Hematopoietic multipotent progenitor cell treated with erythropoietin and hydrocortisone succinate and interleukin-3 and kit ligand, for 4 days (in vitro differentiated cells): ENCODE measurements around the gene ZNF17.
"Not testable (repeated sequence)": the region's sequence is repeated elsewhere in the genome, so short reads cannot be mapped to it uniquely, and the experiment has no call there.

Experiments used
- DNase-seq: peaks from one replicate; pipeline ENCODE4 v3.0.0-alpha.2; 2015

ZNF17 gene

DNA sequence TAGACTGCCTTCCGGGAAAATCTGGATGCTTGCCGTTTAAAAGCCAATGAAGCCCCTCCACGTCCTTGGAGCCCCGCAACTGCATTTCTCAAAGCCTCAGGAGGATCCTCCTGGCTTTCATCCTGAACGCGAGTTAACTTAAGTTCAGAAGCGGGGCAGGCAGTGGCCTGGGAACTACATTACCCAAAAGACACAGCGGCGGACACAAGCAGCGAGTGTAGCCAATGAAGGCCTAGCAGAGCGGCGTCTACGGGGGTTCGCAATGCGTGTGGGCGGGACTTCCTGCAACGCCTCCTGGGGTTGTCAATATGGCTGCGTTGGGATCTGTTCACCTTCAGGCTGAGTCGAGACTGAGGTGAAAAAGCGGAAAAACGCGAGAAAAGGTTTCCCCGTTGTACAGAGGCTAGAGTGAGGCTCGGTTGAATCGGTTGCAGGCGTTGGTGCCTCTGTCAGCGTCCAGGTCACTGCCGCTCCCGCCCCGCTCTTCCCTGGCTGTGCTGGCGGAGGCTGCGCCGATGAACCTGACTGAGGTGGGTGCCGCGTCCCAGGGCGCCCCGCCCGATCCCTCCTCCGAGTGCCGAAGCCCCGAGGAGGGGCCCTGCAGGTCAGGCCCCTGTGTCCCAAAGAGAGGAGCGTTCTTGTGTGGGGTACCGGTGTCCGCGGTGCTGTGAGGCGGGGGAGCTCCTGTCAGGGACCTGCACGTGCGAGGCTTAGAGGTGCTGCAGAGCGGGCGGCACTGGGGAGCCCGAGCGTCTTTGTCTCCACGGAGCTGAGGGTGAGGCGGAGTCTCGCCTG lies at the start of gene ZNF17:
Gene ZNF17 (plus strand): TSS at position 285 of the 795 bp plus-strand sequence. CDS start 2,455 bp downstream, outside the sequence.
- DNase-seq, result peak; percentile 98

DNA sequence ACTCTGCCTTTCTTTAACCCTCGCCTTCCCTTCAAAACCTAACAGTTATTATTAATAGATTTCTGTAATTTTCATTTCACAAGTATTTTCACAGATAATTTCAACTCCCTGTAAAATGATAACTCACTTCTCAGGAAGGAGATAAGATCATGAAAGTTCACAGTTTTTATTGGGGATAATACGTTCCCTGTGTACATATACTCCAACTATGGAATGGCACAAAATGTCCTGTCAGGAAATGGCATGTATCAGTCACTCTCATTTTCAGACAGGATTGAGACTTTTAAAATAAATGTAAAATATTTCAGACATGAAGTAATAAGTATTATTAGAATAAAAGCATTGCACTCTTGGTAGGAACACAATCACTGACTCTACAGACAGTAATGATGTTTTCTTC lies 48.5 kb upstream of the ZNF17 start:
- DNase-seq, result no peak

DNA sequence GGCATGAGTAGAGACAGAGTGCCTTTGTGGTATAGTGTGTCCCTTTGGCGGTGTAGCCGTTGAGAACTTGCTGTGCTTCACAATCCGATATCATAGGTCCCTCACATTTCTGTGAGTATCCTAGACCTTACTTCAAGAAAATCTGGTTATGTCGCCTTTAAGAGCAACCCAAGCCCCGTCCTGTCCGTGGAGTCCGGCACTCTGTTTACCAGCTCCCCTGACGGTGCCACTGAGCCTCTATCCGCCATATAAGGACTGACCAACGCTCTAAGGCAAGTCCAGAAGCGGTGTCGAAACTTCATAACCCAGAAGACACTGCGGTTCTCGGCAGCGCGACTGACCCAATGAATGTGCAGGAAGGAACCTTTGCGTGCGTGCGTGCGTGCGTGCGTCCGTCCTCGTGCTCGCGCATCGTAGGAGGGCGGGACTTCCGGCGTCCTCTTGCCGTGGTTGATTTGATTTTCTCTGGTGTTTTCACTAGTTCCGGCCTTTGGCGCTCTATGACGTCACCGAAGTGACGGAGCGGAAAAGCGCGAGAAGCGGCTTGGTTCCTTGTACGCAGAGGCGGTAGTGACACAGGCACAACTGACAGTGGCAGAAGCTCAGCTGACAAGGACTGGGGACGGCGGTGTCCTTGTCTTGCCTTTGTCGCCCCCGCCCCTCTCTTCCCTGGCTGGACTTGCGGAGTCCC lies 47.8 kb upstream of the ZNF17 start, which contains the start of the genes TRAPPC2B and ZNF547:
Gene TRAPPC2B (plus strand): TSS at position 555 of the 691 bp plus-strand sequence. CDS start 1,283 bp downstream, outside the sequence.
Gene ZNF547 (plus strand): TSS at position 555 of the 691 bp plus-strand sequence. CDS start 5,005 bp downstream, outside the sequence.
- DNase-seq, result peak; percentile 100

DNA sequence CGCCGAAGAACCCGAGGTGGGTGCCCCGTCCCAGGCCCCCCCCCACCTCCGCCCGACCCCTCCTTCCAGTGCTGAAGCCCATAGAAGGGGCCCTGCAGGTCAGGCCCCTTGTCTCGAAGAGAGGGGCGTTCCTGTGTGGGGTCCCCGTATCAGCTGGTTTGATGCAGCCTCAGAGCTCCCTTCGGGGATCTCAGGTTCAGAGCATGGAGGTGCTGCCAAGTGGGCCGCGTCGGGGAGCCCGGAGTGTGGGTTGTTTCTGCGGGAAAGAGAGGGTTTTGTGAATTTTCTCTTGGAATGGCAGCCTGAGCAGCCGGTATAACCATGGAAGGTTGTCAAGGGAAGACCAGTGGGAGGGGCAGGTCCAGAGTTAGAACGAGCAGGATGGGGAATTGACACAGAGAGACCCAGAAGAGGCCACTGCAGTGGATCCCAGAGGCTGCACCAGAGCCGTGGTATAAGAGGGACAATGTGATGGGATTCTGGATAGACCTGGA lies 47.2 kb upstream of the ZNF17 start:
- no peak for DNase-seq

DNA sequence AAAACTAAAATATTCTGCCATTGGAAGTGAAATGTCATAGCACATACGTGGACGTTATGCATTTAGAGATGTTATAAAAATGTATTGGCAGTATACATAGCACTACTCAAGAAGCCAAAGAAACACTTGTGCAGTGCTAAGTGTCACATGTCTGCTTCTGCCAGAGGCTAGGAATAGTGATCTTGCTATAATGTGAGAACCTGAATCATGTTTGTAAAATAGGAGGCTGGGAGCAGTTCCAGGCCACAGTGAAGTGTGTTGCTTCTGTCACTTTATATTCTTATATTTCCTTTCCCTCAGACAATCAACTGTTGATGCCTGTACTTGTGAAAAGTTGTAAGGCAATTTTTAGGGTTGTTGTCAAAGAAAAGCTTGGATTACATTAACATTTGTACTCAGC lies 44.2 kb upstream of the ZNF17 start:
- no peak for DNase-seq

DNA sequence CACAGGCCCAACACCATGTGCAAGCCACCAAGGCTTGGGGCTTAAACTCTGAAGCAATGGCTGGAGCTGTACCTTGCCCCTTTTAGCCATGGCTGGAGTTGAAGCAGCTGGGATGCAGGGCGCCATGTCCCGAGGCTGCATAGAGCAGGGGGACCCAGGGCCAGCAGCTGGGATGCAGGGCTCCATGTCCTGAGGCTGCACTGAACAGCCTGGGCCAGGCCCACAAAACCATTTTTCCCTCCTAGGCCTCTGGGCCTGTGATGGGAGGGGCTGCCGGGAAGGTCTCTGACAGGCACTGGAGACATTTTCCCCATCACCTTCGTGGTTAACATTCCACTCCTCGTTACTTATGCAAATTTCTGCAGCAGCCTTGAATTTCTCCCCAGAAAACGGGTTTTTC lies 36.8 kb upstream of the ZNF17 start:
- DNase-seq, result no peak

DNA sequence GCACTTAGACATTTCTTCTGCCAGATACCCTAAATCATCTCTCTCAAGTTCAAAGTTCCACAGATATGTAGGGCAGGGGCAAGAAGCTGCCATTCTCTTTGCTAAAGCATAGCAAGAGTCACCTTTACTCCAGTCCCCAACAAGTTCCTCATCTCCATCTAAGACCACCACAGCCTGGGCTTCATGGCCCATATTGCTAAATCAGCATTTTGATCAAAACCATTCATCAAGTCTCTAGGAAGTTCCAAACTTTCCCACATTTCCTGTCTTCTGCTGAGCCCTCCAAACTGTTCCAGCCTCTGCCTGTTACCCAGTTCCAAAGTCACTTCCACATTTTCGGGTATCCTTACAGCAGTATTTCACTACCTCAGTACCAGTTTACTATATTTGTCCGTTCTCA lies 36.3 kb upstream of the ZNF17 start:
- DNase-seq, result not testable (repeated sequence)

DNA sequence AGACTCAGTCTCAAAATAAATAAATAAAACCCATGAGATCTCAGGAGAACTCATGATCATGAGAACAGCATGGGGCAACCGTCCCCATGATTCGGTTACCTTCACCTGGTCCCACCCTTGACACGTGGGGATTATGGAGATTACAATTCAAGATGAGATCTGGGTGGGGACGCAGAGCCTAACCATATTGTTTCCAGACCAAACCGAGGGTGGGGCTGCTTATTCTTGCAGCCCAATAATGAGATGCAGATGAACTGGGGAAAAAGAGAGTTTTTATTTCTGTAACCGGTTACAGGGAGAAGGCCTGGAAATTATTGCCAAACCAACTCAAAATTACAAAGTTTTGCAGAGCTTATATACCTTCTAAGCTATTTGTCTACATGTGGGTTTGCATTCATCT lies 34.8 kb upstream of the ZNF17 start:
- DNase-seq, result no peak

DNA sequence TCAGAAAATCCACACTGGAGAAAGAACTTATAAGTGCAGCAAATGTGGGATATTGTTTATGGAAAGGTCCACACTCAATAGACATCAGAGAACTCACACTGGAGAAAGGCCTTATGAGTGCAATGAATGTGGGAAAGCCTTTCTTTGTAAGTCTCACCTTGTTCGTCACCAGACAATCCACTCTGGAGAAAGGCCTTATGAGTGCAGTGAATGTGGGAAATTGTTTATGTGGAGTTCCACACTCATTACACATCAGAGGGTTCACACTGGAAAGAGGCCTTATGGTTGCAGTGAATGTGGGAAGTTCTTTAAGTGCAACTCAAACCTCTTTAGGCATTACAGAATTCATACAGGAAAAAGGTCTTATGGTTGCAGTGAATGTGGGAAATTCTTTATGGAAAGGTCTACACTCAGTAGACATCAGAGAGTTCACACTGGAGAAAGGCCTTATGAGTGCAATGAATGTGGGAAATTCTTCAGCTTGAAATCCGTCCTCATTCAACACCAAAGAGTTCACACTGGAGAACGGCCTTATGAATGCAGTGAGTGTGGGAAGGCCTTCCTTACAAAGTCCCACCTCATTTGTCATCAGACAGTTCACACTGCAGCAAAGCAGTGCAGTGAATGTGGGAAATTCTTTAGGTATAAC lies 33.3 kb upstream of the ZNF17 start:
- DNase-seq, result no peak

DNA sequence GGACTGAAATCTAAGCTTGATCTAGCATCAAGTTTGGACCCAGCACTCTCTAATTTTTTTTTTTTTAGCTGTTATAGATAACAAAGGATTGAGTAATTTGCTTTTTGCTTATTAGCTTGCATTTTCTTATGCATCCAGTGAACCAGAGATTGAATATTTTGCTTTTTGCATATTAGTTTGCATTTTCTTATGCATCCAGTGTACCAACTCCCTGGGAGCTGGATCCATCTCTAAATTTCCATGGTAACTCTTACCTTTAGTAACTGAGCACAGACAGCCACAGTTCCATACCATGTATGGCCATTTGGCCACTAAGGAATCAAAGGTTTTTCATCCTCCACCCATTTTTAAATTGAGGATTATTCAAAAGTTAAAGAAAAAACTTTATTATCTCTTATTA lies 30.0 kb upstream of the ZNF17 start:
- no peak for DNase-seq

DNA sequence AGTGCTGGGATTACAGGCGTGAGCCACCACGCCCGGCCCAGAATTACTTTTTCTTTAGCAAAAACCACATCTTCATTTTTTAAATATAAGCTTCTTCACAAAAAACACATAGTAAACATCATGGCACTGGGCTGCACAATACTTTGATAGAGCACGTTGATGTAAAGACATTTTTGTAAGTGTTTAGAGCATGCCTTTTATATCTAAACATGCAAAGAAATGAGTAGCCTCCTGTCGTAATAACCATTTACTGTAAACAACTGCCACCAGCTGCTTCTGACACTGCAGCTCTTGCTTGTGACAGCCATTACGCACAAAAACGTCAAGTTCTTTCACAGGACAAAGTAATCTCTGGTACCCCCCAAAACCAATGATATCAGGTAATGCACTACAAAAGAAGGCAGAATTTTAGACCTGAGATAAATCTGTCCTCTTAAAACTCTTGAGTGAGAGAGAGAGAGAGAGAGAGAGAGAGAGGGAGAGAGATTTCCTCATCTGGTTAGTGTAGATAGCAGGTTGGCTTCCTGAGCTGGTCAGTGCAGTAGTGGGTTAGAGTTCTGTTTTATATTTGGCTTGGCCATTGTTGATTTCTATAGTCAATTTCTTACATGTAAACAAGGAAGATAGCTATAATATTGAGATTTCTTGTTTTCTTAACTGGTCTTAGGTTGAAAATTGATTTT lies 28.0 kb upstream of the ZNF17 start:
- no peak for DNase-seq

DNA sequence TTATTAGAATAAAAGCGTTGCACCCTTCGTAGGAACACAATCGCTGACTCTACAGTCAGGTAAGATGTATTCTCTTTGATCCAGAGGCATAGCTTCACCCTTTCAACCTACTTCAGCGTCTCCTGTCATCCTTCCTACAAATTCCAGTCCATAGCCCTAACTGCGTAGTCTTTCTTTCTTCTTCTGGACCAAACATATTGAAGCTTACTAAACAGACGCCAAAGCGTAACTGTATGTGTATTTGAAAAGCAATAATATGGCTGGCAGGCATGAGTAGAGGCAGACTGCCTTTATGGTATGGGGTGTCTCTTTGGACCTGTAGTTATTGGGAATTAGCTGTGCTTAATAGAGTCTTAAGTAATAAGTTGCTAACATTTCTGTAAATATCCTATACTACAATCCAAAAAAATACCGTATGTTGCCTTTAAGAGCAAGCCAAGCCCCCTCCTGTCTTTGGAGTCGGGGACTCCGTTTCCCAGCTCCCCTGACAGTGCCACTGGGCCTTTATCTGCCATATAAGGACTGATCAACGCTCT lies 21.7 kb upstream of the ZNF17 start:
- no peak for DNase-seq

DNA sequence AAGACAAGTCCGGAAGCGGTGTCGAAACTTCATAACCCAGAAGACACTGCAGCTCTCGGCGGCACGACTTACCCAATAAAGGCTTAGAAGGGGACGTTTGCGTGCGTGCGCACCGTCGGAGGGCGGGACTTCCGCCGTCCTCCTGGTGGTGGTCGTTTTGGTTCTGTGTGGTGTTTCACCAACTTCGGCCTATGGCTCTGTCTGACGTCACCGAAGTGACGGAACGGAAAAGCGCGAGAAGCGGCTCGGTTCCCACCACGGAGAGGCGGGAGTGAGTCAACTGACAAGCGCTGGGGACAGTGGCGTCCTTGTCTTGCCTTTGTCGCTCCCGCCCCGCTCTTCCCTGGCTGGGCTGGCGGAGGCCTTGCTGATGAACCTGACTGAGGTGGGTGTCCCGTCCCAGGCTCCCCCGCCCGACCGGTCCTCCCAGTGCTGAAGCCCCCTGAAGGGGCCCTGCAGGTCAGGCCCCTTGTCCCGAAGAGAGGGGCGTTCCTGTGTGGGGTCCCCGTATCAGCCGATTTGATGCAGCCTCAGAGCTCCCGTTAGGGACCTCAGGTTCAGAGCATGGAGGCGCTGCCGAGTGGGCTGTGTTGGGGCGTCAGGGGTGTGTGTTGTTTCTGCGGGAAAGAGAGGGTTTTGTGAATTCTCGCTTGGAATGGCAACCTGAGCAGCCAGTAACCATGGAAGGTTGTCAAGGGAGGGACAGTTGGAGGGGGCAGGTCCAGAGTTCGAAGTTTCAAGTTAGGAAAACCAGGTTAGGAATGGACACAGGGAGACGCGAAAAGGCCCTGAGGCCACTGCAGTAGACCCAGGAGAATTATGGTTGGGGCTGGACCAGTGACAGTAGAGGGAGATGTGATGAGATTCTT lies 21.0 kb upstream of the ZNF17 start, which contains the start of gene ZNF548:
Gene ZNF548 (plus strand): TSS at position 125 of the 869 bp plus-strand sequence. CDS start 246 bp downstream, at position 371.
- DNase-seq, result peak; percentile 99

DNA sequence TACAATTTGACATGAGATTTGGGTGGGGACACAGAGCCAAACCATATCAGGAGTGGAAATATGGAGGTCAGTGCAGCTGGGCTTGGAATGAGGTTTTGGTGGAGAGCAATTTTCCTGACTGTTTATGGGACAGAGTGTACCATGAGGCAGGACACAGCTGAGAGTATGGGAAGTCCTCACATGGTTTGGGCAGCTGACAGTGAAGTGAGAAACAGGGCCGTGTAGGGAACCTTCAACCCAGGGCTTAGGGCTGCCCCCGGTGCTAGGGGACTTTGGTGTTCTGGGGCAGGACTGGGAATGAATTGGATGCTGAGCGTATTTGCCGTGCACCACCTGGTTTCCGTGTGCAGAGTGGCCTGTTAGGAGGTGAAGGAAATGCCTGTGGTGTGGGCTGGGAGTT lies 15.3 kb upstream of the ZNF17 start:
- no peak for DNase-seq

DNA sequence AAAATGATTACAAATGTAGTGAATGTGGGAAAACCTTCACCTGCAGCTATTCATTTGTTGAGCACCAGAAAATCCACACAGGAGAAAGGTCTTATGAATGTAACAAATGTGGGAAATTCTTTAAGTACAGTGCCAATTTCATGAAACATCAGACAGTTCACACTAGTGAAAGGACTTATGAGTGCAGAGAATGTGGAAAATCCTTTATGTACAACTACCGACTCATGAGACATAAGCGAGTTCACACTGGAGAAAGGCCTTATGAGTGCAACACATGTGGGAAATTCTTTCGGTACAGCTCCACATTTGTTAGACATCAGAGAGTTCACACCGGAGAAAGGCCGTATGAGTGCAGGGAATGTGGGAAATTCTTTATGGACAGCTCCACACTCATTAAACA lies 12.1 kb upstream of the ZNF17 start:
- DNase-seq, result no peak

DNA sequence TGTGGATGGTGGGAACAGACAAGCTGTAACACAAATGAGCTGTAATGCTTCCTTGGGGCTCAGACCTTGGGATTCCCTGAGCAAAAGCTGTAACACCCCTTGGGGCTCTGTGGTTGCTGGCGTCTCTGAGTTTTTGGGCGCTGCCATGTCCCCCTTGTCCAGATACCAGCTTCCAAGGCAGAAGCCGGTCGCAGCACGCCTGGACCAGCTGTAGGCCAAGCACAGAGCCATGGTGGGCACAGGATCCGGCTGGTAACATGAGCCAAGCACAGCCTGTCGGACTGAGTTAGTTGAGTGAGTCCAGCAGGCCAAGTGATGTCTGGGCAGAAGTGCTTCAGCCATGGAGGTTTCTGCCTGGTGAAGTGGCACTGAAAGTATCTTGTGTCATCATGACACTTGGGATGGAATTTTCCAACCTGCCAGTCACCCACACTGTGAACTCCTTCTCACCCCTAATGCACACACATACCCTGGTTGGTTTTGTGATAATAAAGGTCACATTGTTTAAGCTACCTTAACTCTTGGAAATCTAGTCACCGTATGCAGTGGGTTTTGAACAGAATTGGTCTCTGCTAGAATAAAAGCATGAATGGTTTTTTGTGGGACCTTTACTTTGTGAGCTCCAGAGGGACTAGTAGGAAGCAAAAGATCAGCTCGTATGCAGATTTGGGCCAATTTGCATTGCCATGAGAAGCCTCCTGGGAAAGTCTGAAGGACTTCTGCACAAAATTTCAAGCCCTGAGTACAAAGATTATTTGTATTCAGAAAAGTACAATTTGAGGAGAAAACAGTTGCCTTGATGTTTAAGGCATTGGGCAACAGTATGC lies 7.0 kb upstream of the ZNF17 start:
- DNase-seq, result no peak

DNA sequence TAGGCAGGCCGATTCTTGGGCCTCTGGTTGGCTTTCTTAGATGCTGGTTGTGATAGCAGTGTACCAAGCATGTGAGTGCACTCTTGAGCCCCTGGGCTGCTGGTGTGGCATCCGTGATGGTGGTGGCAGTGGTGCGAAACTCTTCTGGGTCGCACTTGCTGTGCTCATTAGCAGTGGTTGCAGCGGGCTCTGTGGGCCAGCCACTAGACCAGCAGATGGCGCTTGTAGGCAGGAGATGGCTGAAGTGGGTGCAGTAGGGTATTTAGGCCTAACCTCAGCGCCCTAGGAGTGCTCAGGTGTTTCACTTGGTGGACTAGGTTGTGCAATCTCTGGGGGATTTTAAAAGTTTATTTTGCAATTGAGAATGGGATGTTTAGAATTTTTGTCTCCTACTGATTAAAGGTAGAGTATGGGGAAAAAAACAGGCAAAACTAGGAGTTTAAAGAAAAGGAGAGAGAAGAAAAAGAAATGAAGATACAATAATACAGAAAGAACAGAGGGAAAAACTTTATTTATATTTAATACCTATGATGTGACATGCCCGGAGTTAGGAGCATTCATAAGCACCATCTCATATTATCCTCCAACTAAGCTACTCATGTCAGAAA lies 4.3 kb upstream of the ZNF17 start:
- DNase-seq, result peak; percentile 87

DNA sequence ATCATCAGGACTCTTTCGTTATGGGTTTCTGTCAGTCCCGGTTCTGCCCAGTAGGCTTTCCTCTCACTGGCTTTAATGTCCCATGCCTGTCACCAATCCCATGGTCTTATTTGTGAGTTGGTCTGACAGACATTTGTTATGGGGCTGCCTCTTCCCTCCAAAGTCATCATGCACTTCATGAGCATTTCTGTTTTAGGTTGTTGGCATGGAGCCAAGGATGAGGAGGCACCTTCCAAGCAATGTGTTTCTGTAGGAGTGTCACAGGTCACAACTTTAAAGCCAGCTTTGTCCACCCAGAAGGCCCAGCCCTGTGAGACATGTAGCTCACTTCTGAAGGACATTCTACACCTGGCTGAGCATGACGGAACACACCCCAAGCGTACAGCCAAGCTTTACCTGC lies 8.5 kb downstream of the ZNF17 start:
- no peak for DNase-seq

DNA sequence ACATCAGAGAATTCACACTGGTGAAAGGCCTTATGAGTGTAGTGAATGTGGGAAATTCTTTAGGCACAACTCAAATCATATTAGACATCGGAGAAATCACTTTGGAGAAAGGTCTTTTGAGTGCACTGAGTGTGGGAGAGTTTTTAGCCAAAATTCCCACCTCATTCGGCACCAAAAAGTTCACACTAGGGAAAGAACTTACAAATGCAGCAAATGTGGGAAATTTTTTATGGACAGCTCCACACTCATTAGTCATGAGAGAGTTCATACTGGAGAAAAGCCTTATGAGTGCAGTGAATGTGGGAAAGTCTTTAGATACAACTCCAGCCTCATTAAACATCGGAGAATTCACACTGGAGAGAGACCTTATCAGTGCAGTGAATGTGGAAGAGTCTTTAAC lies 10.1 kb downstream of the ZNF17 start:
- no peak for DNase-seq
